Articular chondrocyte of knee joint (primary cell): ENCODE results near the gene PCSK1. TPM values are rescaled to one million over a fixed set of nuclear protein-coding genes. Genes with fewer than 3 reads are reported as not detected.

Source experiments
- total RNA-seq: library from RNA; depleted of rRNA; stranded (reverse); fragments of >200 nt; gene quantifications from 2 replicates; pipeline ENCODE4 v1.2.3, GENCODE V29; 2012

Gene PCSK1
- 54.8 and 55.9 TPM in 2 replicates for total RNA-seq

DNA sequence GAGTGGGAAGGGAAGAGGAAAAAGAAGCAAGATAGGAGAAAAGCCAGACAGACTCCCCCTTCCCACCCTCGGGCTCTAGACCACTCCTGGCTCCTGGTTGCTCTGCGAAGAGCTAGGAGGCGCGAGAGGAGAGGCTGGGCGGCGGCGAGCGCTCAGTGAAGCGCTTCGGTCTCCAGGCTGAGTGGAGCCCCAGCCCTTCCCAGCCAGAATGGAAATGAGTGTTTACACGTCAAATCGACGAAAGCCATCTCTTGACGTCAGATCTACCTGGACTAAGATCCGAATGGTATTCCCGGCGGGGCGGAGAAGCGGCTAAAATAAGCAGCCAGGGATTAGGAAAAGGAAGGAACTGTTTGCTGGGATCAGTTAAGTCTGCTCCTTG is at the start of gene PCSK1:
Gene PCSK1, minus strand, starts transcription at position 183 of the 382 bp plus-strand sequence. CDS start 206 bp downstream, outside the sequence.

Other genes with a start within 250 kb of the PCSK1 start
- 286 and 362 TPM in 2 replicates for gene CAST, start 229.1 kb upstream of the PCSK1 start, total RNA-seq